Epidermal melanocyte (primary cell): ENCODE measurements around the gene CNTN6.

Experiments
- DNase-seq: peaks from one replicate; pipeline ENCODE4 v3.0.0; 2011; ENCODE audit warnings: low spot score; ENCODE audit not compliant: insufficient read length

The CNTN6 gene

DNA sequence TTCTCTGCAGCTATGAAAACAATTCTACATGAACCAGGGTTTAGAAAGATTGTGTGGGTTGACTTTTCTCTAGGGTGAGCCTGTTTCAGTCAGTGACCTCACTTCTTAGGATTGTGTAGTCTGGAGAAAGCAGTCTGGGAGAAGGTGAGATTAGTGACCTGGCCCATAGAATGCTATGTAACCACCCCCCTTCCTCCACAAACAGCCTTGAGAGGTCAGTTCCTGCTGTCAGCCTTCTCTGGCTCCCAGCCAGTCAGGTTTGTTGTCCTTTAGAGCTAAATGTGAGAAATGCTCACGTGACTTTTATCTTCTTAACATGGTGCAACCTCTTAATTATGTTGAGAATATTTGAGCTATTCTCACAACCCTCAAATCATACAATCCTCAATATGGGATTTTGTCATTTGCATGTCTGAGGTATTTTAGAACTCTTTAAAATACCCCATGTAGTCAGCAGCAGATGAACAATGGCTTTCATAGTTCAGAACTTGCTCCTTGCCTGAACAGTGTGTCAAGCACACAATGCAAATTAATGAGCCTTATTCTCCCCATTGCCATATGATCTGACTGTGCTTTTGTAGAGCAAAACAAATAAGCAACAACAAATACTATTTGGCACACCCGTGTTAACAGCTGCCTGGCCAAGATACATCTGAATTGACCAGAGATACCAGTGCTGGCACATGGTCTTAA is 311.6 kb downstream of the CNTN6 start:
- no peak for DNase-seq

DNA sequence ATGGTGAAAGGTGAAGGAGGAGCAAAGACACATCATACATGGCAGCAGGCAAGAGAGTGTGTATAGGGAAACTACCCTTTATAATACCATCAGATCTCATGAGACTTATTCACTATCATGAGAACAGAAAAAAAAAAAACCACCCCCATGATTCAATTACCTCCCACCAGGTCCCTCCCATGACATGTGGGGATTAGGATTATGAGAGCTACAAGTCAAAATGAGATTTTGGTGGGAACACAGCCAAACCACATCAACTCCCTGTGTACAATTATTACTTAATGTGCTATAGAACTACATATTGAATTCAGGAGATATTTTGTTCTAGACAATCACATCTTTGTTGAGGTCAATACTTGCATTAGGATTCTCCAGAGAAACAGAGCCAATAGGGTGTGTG is 313.4 kb downstream of the CNTN6 start:
- no peak for DNase-seq

DNA sequence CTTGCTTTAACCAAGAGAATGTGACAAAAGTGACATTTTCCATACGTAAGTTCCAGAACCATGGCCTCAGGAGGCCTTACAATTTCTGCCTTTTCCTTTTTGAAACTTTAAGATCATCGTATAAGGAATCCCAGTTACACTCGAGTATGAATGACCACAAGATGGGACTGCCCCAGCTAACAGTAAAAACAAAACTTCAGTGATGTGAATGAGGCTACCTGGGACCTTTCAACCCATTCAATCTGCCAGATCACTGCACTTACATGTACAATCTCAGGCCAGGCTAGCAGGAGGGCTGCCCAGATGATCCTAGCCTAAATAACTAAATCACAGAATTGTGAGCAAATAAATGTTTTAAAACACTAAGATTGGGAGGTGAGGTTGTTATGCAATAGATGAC is 328.8 kb downstream of the CNTN6 start:
- DNase-seq: no peak

DNA sequence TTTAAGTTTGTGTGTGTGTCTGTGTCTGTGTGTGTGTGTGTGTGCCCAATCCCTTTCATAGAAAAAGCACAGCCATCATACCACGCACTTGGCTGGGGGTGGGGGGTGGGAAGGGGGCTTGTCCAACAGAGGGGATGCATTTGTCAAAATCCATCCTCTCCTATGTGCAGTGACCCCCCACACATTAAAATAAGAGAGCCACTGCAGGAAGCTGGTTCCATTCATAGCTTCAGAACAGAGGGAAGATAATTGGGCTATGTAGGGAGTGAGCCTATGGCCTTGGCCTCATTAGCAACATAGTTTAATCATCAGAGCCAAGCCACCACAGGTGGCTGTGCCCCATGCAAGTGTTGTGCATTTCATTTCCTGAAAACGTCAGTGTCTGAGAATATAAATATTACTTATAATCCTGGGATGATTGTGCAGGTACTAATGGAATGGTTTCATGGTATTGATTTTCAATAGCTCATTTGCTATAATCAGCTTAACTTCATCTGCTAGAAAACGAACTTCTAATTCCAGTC is 330.8 kb downstream of the CNTN6 start:
- no peak for DNase-seq

DNA sequence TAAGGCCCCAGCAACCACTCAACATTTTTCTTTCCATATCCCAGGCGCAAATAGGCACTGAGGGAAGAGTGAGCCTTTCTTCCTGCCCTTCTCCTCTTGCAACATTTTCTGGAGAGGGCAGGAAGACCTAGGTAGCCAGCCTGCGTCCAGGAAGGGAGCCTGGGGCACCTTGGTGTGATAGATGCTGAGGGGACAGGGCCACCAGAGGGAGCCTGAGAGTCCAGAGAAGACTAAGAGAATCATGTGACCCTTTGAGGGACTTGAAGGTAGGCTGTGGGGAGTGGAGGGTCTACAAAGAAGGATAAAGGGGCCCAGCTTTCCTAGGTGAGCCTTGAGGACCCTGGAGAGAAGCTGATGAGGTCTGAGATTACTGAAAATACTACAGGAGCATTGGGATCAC is 346.6 kb downstream of the CNTN6 start:
- DNase-seq: no peak

DNA sequence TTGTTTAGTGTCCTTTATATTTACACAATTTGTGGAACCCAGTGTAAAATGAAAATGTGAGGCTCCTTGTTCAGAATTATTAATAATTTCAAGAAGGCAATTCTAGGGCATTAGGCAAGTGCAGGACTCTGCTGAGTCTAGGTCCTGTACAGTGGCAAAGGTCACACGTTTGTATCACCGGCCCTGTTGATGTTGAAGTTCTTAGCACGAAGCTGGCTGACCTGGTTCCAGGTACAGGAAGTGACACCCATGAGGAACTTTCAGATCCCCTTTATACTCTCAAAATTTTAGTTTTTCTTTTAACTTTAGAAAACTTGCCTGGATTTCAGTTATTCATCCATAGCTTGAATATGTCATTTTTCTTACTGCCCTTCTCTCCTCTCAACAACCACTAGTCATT is 349.4 kb downstream of the CNTN6 start:
- no peak for DNase-seq

DNA sequence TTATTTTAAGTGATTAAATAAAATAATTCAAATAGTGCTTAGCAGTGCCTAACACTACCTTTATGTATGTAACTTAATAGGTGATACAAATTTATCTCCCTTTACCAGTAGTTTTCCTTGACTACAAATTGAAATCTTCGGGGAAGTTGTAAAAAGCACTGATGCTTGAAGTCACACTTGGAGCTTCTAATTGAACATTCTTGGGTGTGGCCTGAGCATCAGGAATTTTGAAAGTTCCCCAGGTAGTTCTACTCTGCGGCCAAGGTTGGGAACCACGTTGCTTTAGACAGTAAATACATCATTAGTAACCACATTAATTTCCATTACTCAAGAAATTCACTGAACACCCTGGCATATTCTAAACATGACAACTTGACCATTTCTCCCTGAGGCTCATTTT is 351.4 kb downstream of the CNTN6 start:
- no peak for DNase-seq

DNA sequence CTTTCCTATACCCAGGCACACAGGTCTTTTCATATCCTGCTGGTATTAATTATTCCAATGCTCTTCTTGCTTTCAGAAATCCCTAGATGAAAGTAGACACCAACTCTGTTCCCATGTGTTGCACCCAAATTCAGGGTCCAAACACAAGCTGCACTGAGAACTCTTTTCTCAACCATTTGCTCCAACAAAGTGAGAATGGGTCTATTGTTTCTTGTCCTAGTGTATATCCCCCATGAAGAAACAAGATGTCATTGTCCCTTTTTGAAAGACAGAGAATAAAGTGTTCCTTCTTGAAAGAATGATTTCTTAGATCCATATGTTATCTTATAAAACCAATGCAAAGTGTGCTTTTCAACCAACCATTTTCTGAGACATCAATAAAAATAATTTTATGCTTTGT is 353.7 kb downstream of the CNTN6 start:
- no peak for DNase-seq

DNA sequence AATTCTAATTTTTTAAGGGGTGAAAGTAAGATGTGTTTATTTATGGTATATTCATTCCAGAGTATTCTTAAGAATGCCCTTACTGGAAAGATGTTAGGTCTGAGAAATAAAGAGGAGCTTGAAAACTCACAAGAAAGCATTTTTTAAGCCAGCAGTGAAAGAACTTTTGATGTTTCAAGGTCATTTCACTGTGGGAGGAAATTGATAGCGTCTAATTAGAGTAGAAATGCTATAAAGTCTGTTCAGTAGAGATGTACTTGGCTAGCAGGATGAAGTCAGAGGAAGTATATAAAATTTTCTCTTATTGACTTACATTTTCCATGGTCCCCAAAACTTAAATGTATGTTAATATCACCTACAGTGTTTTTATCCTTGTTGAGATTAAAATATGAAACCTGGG is 354.6 kb downstream of the CNTN6 start:
- no peak for DNase-seq

DNA sequence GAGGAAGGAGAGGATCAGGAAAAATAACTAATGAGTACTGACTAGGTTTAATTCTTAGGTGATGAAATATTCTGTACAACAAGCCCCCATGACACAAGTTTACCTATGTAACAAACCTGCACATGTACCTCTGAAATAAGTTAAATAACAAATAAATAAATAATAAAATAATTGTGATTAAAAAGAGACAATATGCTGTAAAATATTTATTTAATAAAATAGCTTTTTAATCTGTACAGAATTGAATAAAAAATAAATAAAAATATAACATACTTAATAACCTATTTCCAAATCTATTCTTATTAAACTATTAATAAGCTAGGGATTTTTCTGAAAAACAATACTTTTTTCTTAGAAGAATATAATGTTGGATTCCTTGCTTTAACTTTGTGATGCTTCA is 355.6 kb downstream of the CNTN6 start:
- DNase-seq: no peak
